GM10266 (cell line): Measurements from ENCODE around the gene CHST11.

Experiments used
- DNase-seq: peaks from one replicate; pipeline ENCODE4 v3.0.0; 2012; ENCODE audit errors: extremely low spot score
- CTCF ChIP-seq: IDR thresholded peaks from 2 replicates; pipeline ENCODE4 v1.5.1; 2012; ENCODE audit warnings: mild to moderate bottlenecking, low read depth; ENCODE audit not compliant: control insufficient read depth, insufficient read depth; ENCODE audit errors: missing control alignments

Gene CHST11

GRCh38 chr12:104683831-104684503 lies 227.2 kb downstream of the CHST11 start:
- DNase-seq: no peak
- no peak for TF ChIP-seq CTCF

DNA sequence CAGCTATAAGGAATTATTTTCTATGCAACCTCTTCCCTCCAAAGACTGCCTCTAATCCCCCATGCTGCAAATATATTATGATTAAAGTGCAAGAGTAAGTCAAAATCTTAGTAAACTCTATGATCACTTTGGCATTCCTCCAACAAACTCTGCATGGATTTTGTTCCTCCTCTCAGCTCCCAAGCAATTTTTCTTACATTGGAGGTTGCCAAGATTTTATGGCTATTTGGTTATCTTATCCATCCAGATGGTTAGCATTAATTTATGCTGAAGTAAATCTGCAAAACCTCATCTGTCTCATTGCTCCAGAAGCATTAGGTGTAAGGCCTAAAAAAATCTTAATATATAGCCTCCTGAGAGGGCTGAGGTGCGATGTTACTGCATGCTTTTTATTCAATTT lies 228.1 kb downstream of the CHST11 start:
- no peak for DNase-seq
- no peak for TF ChIP-seq CTCF

GRCh38 chr12:104685366-104685765 lies 228.6 kb downstream of the CHST11 start:
- no peak for DNase-seq
- no peak for TF ChIP-seq CTCF

GRCh38 chr12:104686196-104686595 lies 229.4 kb downstream of the CHST11 start:
- TF ChIP-seq CTCF: no peak

DNA sequence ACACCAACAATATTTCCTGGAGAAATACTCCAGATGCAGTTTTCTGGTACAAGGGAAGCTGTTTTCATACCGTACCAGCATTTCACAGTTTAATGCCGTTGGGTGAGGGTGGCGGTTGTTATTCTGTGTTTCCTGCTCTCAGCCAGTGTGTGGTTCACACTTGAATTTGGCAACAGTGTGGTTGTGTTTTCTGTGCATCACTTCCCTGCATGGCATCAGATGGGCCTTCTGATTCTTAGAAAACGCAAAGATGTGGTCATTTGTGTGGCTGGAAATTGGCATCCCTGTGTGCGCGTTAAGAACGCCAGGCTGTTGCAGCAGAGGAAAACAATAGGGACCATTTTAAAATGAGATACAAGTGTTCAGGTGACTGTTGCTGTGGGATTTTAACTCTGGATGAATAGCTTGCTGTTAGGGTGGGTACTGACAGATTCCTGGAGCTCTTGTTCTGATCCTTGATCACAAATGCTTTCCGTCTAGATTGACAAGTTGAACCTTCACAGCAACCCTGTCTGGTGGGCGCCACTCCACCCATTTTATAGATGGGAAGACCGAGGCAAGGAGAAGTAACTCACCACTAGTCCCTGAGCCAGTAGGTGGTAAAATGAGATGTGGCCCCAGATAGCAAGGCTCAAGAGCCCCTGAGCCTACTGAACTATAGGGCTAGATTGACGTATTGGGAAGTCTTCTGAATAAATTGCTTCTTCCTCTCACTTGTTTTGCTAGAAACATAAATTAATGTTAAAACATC lies 231.2 kb downstream of the CHST11 start:
- DNase-seq: no peak
- TF ChIP-seq CTCF: no peak

More at GRCh38 chr12:104686196-104686595, 229.4 kb downstream of the CHST11 start:
- DNase-seq: no peak

DNA sequence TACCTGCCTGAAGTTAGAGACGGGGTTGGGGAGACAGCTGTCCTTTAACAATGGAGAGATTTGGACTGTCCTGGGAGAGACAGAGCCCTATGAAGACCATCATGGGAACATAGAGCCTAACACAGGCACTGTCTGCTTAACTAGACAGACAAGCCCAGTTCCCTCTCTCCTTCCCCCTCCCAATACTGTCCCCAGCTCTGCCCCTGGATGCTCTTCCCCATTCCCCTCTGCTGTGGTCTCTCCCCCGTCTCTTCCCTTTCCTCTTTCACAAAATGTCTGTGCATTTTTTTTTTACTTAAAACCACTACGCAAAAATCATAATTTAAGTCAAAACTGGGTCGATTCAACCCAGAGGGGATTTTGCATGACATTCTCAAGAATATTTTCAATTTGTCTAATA lies 232.9 kb downstream of the CHST11 start:
- no peak for DNase-seq
- TF ChIP-seq CTCF: no peak
